Activated CD8-positive, alpha-beta memory T cell treated with anti-CD3 and anti-CD28 coated beads for 1 hour (primary cell): ENCODE results near the gene USB1.
A peak's percentile ranks its signal among the peaks of the same experiment; 100 is the strongest.

Source experiments
- DNase-seq, 2 donors: peaks; one replicate each; pipeline ENCODE4 v3.0.0-alpha.2; 2020; ENCODE audit warnings: low read depth in 1 of 2; ENCODE audit errors: extremely low read depth in 1 of 2

Gene USB1, protein sequence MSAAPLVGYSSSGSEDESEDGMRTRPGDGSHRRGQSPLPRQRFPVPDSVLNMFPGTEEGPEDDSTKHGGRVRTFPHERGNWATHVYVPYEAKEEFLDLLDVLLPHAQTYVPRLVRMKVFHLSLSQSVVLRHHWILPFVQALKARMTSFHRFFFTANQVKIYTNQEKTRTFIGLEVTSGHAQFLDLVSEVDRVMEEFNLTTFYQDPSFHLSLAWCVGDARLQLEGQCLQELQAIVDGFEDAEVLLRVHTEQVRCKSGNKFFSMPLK

DNA sequence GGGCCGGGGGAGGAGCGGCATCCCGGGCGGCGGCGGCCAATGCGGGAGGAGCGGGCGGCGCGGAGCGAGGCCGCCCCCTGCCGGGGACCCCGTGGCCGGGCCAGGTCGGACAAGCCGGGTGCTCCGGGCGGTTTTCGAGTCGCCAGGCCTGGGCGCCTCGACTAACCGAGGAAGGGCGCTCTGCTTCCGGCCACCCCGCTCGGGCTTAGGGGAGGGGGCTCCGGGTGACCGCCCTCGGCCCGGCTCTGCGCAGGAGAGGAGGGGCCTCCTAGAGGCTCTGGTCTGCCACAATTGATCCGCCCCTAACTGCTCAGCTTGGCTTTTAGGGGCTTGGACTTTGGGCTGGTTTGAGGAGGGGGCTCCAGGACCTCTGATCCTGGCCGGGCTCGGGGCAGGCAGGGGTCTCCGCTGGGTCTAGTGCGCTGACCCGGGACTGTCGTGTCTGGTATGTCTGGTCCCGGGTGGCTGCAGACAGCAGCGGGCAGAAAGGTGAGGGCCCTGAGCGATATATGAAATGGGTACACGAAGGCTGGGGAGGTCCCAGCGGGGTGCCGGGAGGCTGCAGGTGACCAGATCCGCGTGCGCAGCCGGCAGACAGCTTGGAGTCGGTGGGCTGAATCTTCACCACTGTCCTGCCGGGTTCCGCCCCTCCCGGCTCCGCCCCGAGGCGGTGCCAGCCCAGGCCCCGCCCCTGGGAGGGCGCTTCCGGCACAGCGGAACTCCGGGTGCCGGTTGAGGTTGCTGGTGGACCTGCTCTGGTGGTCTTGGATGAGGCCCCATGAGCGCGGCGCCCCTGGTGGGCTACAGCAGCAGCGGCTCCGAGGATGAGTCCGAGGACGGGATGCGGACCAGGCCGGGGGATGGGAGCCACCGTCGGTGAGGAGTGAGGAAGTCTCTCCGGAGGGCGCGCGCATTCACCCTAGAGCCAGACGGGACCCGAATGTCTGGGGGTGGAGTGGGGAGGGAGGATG, at the start of gene USB1:
Gene USB1, plus strand, starts transcription at position 702 of the 971 bp plus-strand sequence. Its CDS starts 77 bp downstream, at position 779.
- DNase-seq = peak in 1 of 2 donors; percentile 74

DNA sequence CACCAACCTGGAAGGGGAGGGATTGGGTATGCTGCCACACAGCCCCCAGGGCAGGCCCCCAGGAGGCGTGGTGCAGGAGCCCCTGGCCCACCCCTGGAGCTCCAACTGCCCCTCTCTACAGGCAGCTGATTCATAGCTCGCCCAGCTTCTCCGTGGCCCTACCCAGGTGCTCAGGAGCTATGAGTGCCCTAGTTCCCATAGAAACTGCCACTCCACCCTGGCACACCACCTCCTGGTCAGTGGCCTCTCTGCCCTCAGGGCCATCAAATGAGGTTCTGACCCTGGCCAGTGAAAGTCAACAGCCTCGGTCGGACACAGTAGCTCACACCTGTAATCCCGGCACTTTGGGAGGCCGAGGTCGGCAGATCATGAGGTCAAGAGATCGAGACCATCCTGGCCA, 48.3 kb upstream of the USB1 start:
- no peak for DNase-seq

DNA sequence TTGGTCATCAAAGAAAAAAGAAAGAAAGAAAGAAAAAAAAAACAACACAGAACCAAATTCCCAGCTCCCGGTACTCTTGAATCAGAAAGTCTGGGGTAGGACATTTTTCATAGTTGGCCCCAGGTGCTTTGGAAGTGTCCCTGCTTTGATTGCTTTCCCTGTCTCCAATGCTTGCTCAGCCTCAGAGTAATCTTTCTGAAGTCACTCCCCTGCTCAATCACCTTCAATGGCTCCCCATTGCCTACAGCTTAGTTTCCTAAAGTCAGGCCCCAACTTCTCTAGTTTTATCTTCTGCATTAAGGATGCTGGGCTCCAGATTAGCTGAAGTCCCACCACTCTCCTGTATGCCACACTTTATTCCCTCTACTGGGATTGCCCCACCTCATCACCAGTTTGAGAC, 47.4 kb upstream of the USB1 start:
- no peak for DNase-seq

DNA sequence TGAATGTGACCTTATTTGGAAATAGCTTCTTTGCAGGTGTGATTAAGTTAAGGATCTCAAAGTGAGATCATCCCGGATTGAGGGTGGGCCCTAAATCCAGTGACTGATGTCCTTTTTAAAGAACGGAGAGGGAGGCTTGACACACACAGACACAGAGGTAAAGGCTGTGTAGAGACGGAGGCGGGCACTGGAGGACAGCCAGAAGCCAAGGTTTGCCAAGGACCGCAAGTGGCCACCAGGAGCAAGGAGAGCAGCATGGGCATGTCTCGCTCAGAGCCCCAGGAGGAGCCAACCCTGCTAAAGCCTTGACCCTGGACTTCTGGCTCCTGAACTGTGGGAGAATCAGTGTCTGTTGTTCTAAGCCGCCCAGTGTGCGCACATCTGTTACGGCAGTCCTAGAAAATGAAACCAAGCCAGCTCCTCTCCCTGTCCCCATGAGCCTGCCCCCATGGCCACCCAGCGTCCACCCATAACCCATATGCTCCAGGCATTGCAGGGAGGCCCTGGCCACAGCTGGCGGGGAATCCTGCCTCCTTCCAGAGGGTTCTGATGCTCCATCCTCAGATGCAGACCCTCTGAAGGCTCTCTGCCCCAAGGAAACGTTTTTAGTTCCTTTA, 45.5 kb upstream of the USB1 start:
- no peak for DNase-seq

DNA sequence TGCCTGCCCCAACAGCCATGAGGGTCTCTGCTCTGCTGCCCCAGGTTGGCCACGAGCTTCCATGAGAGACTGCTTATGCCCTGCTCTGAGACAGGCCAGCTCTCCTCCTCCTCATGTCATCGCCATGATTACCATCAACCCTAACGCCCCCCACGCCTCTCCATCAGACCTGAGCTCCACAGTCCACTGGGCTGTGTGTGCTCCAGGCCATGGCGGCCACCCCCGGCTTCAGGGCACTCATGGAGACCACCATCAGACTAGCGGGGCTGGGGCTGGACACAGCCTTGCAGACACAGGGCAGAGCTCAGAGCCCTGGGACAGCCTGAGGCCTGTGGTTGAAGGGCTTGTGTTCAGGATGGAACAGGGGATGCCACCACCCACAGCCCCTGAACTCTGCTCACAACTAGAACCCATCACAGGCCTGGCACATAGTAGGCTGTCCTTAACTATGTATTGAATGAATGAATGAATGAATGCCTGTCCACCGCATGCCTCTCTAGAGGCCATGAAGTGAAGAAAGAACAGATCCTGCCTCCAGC, 44.9 kb upstream of the USB1 start:
- DNase-seq = no peak

DNA sequence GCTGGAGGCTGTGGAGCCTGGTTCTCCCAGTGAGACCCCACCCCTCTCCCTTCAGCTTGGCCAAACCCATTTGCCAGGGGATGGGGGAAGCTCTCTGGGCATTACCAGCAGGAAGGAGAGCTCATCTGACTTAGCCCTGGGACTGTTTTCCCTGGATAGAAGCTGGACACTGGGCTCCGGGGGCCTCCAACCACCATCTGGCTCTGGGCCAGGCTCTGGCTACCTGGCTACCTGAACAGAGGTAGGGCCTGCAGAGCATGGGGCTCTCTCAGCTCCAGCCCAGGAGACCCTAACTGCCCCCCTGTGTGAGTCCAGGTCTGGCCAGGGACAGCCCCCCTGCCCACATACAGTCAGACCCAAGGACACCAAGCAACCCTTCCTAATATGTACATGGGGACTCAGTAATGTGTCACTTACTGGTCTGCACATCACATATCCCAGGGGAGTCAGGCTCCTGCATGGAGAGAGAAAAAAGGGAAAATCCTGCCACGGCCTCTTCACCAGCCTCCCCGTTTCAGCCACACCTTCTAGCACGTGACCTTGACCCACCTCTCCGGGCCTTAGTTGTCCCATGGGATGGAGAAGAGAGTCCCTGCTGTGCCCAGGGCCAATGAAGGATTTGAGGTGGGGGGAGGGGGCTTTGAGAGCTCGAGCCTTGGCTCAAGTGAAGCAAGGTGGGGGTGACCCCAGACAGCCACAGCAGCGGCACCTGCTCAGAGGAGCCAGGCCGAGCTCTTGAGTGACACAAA, 44.1 kb upstream of the USB1 start:
- no peak for DNase-seq

DNA sequence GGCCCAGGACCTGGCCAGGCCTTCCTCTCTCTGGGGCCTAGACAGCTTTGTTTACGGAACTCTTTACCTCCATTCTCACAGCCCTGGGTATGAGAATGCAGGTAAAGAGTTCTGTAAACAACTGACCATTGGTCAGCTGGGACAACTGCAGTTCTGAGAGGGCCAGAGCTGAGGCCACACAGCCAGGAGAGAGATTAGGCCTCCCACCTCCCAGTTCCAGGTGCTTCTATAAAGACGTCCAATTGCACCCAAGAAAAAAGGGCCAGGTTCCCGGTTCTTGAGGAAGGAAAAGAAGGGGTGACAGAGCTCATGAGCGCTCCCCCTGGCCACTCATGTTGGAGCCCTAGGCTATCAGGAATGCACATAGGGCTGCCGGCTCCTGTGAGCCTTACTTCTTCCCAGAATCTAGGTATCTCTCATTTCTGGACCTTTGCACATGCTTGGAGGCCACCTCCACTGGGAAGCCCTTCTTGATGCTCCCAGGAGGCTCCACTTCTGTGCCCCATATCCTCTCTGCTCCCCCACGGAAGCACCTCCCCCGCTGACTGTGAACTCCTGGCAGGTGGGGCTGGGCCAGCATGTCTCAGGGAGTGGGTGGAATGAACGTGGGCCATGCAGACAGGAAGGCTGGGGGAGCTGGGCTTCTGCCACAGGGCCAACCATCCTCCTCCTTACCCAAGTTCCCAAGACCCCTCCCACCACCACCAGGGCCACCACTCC, 43.4 kb upstream of the USB1 start:
- no peak for DNase-seq

DNA sequence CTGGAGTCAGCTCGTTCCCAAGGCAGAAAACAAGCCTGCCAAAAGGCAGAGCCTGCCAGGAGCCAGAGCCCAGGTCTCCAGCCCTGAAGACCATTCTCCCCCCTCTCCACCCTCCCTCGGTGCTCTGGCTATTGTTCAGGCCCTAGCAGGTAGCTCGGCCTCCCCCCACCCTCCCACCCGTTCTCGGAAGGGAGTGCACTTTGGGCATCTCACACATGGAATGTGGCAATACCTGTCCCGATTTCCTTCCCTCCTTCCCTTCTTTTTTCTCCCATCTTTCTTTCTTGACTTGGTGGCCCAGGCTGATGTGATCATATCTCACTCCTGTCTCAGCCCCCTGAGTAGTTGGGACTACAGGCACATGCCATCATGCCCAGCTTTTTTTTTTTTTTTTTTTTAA, 42.7 kb upstream of the USB1 start:
- no peak for DNase-seq

DNA sequence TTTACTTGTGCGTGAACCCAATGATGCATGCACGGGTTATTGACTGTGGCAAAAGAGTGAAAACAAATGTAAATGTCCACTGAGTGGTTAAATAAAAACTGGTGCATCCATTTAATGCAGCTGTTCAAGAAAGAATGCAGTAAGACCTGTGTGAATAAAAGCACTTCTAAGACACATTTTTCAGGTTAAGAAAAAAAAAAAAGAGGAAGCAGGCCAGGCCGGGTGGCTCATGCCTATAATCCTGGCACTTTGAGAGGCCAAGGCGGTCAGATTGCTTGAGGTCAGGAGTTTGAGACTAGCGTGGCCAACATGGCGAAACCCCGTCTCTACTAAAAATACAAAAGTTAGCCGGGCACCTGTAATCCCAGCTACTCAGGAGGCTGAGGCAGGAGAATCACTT, 42.1 kb upstream of the USB1 start:
- no peak for DNase-seq

DNA sequence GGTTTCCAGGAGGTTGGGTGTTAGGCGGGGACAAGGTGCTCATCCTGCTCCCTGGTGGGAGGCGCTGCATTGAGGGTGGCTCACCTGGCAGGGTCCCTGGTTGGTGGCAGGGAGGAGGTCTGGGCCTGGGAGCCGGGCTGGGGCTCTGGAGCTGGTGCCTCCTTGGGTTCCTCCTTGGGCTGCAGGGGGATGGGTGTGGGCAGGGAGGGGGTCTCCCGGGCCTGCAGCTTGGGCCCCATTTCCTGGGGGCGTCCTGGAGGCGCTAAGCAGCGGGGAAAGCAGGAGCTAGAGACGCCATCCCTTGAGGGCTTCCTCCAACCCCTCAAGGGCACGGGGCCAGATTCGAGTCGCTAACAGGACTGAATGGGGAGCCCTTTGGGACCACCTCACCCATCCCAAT, 41.4 kb upstream of the USB1 start:
- no peak for DNase-seq

DNA sequence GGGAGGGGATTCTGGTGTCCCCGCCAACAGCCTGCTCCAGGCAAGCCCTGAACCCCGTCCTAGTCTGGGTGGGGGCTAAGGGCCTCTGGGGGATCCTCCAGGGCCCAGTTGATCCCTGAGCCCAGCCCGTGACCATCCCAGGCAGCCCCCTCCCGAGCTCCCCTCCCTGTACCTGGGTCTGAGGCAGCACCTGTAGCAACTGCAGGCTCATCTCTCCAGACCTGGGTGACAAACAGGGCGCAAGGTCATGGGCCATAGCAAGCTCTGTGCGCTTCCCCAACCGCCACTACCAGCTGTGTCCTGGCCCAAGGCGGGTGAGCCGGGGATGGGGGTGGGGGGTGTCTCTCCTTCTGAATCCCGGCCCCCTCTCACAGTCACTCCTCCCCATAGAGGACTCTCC, 40.9 kb upstream of the USB1 start:
- DNase-seq = no peak

DNA sequence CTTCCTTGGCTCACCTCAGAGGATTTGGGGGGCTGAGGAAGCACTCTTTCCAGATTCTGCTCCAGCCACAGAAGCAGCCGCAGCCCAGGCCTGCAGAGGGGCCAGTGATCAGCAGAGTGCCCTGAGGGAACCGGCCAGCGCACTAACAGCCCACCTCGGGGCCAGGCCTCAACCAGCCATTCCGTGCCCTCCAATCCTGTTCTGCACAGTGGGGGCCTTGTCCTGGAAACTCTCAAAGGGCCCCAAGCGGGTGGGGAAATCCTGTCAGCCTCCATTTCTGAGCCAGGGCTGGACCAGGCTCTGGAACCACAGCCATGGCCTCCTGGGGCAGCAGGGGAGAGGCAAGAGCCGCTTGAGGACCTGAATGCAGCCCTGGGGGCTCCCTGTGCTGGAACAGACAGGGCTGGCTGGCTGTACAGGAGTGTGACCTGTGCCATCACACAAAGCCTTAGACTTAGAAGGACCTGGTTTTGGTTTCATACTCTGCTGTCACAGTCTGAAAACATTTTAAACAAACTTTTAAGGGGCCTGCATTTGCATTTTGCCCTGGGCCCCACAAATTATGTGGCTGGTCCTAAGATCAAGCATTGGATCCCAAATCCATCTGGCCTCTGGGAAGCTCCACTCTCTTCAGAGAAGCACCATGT, 40.3 kb upstream of the USB1 start:
- DNase-seq = no peak

DNA sequence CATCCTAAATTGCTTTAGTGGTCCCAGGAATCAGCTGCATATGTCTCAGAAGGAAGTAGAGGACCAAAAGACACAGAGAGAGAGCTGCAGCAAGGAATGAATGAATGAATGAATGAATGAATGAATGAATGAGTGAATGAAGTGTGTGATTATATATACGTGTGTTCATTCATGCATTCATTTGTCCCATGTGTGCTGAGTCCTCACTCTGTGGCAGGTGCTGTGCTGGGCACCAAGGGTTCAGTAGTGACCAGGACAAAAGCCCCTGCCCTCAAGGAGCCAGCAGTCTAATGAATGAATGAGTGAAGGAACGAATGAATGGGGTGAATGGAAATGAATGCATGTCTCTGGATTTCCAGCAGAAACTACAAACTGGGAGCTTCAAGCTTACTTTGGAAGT, 39.7 kb upstream of the USB1 start:
- no peak for DNase-seq

DNA sequence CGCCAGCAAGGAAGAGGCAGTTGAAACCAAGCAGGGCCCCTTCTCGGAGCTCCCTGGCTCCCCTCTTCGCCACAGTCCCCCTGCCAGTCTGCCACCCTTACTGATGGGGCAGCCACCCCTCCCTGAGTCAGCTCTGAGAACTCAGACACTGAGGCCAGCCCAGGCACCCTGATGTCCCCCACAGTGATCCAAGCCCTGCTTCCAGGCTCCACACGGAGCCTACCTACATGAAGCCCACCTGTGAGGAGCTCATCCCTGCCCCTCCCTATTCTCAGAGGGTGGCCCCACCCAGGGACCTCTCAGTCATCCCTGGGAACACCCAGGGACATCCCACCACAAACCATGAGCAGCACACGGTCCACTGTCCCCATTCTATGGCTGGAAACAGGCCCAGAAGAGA, 39.2 kb upstream of the USB1 start:
- no peak for DNase-seq

DNA sequence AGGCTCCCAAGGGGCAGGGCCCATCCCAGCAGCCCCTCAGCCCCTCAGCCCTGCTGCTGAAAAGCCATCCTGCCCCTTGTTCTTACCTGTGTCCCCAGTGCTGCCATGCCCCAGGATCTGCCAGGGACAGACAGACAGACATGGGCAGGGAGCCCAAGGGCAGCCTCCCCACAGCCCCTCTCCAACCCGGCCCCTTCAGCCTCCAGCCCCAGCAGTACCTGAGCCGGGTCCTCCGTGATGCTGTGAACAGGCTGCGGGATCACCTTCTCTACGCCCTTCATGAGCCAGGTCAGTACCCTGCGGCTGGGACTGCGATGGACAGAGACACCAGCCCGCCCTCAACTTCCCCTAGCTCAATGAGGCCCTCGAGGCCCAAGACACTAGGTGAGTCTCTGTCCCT, 38.5 kb upstream of the USB1 start:
- no peak for DNase-seq

DNA sequence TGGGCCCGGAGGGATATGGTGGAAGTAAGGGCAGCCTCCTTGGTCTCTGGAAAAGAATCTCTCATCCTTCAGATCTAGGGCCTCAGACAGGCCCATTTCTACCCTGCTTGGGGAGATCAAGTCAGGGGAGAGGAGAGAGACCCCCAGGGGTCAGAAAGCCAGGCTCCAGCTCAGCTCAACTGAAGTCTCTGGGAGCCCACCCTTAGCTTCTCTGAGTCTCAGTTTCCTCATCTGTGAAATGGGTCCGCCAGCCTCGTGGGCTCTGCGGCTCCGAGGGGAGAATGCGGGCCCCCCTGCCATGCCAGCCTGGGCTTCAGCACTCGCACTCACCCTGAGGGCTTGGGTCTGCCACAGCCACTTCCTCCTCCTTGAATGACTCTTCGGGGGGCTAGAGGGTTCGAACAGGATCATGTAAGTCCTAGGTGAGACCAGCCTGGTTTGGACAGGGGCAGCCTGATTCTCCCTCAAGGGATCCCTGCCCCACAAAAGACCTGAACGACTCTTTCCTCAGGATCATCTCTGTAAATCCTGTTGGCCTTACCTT, 37.0 kb upstream of the USB1 start:
- no peak for DNase-seq

DNA sequence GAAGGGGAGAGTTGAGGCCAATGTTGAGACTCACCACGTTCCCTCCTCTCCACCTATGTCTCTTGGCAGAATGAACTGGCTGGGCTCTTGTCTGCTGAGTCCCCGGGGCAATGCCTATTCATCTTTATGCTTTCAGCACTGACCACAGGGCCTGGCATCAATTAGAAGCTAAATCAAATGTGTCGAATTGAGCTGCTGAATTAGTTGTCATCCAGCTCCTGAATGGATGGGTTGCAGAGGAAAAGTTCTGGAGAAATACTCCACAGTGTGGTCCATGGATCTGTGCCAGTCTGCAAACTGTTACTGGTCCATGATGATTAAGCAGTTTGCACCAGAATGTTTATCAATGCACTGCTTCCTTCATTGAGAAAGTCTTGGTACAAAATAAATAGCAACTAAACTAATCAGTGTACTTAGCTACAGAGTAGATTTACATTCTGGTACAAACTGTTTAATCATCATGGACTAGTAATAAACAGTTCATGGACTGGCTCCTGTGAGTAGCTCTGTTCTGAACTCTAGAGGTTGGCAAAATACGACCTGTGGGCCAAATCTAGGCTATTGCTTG, 34.9 kb upstream of the USB1 start:
- no peak for DNase-seq

DNA sequence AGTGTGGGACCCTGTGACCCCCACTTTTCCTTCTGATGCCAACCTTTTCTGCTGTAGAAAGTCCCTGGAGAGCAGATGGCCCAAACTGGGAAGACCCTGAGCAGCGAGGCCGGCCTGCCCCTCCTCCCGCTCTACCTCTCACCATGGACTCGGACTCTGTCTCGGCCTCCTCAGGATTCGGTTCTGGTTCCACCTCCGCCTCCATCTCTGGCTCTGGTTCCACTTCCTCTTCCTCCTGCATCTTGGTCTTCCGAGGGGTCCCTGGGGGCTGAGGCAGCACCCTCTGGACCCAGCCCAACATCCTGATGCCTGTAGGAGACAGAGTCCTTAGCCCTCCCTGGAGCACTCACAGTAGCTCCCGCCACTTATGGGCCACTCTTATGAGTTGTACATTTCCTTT, 34.2 kb upstream of the USB1 start:
- no peak for DNase-seq

DNA sequence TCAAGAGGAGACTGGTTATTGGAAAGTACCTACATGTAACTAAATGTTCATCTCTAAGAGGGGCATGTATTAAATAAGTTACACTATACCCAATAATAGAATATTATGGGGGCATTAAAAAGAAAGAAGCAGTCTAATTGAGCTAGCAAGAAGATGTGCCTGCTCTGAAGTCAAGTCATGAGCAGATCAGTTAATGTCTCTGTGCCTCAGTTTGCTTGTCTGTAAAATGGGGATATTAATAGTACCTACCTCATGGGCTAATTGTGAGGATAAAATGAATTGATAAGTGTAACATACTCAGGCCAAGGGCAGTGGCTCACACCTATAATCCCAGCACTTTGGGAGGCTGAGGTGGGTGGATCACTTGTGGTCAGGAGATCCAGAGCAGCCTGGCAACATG, 33.3 kb upstream of the USB1 start:
- DNase-seq = no peak
